HG02588 (cell line): ENCODE measurements around the gene GRIK2.

ENCODE experiments used
- ATAC-seq: cut with Tn5 transposase; IDR thresholded peaks from one replicate; pipeline ENCODE4 v1.9.1; 2021; ENCODE audit warnings: mild to moderate bottlenecking, moderate library complexity; ENCODE audit not compliant: unreplicated experiment

Gene GRIK2

DNA sequence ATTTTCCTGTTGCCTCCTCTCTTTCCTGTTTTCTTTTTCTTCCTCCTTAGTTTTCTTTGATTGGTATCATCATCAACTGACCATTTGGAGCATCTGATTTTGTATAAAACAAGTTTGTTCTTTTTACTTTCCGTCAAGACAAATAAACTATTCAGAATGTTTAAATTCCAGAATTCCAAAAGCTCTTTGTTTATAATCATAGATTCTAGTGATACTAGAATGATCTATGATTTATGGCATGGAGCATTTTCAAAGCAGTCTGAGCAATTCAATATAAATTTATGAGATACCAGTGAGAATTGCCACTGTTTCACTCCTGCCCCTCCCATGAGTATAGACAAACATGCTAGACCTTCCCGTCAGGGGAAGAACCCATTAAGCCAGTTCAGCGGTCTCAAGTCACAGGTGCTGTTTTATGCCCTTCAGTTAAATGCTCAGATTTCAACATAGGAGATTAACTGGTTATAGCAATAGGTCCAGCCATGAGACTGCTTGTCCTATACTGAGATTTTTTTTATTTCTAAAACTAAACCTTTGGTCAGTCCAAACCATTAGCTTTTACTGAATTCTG is 60.7 kb downstream of the GRIK2 start:
- ATAC-seq = no peak

DNA sequence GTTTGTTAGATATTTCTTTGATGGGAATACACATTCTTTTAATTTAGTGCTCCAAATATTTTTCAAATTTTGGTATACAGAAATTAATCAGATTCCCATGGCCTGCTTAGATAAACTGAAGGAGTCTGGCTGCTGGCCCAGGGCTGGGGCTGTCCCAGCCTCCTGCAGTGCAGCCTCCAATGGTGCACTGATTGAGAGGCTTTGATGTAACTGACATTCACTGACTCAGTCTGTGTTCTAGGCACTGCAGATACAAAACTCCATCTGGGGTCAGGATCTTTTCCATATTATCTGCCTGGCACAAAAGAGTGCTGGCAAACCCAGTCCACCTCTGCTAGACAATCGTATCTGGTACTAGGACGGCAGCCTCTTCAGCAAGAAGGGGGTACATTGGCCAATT is 64.8 kb downstream of the GRIK2 start:
- ATAC-seq = no peak

DNA sequence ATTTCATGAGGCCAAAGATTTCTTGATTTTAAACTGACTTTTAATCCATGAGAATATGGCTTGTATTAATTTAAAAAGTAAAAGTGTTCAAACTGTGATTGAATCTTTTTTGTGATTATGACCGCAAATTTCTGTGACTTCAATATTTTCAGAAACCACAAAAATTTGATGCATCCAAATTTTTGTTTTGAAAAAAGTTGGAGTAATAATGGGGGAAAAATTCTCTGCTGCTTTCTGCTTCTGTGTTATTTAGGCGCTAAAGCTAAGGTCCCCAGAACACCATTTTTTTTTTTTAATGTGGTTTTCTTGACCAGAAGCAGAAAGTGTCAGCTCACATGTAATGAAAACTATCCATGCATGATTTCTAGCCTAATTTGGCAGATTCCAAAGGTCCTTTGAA is 65.3 kb downstream of the GRIK2 start:
- no peak for ATAC-seq

DNA sequence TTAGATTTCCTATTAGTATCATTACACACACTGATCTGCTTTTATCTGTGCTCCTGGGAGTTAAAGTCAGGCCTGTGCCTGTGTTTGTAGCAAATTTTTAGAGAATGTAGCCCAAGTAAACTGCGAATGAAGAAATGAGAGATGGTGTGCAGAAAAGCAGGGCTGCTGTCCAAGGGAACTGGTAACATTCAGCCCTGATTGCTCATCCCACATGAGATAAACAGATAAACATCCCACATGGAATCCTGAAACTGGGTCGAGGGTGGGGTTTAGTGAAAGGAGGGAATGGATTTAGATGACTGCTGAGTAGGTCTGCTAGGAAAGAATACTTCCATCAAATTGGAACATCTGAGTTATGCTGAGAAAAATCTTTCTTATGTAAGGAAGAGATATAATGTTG is 69.1 kb downstream of the GRIK2 start:
- no peak for ATAC-seq

DNA sequence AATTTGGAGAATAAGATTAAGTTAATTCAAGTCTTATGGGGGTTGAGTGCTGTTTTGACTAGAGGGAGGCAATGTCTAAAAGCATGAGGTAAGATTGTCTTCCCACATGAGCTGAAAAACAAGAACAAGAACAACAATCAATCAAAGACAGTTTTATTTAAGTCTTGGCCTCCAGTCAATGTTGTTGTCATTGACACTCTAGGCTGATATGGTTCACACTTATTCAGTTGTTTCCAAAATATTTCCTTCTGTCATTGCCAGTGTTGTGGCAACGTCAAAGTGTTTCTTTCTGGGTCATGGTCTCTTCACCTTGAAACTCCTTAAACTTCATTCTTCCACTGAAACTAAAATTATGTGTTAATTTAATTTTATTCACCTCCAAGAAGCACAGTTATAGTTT is 72.4 kb downstream of the GRIK2 start:
- ATAC-seq = no peak

DNA sequence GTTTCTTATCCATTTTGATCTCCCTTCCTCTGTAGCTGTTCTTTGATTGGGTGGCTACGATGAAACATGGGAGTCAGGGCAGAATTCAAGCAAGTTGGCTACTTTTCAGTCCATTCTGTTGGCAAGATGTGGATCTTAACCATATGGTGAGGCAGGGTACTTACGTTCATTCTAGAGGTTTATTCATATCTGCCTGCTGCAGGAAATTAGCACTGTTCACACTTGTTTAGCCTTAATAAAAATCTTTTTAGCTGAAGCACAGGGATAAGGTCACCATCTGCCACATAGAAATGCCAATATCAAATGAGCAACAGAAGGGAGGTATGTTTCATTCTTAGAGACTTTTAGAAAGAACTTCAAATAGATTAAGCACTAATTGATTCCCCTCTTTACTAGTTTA is 83.9 kb downstream of the GRIK2 start:
- ATAC-seq = no peak

DNA sequence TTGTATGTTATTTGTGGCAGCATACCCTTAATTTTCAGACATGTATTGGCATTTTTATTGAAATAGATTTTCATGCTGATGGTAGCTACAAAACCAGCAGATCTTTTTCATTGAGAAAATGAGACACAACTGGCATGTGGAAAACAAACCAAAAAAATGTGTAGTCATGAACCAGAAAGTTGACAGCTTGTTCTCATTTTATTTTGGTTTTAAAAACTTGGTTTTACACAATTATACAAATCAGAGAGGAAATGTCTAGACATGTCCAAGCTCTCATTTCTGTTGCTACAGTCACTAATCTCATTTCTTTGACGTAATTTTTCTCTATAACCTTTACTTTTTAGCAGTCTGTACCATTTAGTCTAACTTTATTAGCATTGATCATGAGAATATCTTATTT is 85.4 kb downstream of the GRIK2 start:
- no peak for ATAC-seq

DNA sequence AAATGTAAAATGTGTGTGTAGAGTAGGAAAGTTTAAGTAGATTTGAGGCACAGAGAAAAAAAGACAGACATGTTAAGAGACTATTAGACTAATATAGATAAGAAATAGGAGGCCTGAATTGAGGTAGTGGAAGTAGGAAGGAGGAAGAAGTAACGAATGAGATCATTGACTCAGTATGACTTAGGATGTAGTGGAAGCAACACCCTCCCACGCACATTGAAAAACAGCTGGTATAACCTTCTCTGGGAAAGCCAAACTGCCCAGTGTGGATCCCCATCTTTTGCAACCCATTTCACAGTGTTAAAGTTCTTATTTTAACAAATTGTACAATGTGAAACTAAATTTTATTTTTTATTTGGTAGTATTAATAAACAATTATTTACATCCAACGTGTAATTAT is 89.1 kb downstream of the GRIK2 start:
- ATAC-seq = no peak

DNA sequence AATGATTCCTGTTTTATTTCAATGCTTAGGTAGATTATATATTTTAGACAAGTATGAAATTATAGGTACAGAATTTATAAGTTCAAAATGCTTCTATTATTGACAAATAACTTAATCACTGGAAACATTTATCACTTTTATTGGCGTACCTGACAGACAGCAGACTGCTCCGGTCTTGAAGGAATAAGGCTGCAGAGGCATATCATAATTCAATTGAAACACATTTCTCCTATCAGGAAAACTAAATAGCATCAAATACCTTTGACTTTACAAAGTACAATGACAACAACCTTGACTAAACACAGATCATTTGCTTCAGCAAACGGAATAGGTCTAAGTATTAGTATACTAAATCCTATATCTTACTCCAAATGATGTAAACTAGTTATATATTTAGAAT is 91.3 kb downstream of the GRIK2 start:
- ATAC-seq = no peak

DNA sequence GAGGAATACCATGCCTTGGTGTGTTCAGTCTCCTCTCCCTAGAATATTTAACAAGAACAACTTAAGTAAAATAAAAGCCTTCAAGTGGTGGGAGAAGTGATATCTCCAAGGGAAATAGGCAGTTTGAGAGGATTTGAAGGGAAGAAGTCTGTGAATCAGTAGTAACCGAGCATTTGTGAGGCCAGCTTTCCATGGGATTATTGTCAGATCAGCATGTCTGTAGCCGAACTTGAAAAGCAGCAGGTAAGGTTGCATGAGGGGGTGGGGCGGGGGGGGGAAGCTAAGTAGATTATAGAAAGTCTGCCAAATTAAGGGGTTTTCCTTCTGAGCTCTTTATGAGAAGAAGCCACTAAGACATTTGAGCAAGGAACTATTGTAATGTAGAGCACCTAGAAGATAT is 92.6 kb downstream of the GRIK2 start:
- ATAC-seq = no peak

DNA sequence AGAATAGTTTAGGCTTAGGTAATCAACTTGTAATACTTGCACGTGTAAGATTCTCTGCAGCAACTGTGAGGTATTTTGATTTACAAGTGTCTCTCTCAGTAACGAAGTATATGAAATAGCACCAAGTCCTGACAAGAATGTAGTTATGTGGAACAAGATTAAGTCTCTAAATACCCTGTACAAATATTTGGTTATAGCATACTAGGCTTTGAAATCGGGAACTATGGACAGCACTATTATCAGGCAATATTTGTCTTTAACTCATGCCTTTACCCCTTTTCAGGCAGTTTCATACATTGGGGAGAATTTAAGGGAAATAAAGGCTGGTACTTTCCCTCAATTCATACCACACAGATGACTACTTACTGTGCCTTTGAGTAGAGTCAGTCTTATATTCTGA is 93.2 kb downstream of the GRIK2 start:
- ATAC-seq = no peak

DNA sequence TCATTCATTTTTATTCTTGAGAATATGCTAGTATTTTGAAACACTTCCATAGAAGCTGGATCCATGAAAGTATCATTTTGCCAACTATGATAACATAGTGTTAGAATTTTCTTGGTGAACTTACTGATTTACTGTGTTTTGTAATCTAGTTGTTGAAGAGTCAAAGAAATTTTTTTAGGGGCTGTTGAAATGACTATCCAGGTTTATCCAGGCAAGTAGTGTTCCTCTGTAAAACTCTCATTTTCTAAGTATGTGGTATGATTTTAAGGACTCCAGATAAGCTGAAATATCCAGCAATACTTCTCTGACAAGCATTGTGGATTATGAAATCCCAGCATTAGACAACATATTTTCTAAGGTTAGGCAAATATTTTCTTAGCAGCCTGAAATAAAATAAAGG is 95.9 kb downstream of the GRIK2 start:
- no peak for ATAC-seq

DNA sequence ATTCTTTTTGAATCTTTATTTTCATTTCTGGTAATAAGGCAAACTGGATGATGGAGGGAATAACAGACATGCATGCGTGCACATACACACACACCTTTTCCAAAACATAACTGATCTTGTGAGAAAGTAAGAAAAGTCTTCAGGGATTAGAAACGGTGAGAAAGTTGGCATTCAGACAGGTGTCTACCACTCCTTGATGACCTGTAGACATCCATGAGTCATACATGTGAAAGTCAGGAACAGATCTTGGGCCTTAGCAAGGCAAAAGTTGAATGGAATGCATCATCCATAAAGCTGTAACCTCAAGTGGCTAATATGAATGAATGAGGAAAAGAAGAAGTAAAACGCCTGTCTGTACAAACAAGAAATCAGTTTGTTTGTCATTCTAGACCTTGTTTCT is 97.3 kb downstream of the GRIK2 start:
- no peak for ATAC-seq

DNA sequence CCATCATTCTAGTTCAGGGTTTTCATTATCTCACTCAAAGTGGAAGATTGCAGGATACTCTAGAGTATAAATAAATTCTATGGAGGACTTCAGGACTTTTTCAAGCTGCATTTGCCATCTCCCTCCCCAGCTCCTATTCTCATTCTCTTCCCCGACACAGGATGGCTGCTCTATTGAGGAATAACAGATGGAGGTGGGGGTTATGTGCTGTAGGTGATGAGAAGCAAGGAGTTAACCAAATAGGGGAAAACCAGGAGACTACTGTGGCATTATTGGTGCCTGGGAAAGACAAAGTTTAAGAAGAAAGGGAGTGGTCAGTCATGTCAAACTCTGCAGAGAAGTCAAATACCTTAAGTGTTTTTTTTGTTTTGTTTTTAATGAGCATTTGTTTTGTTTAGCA is 109.3 kb downstream of the GRIK2 start:
- no peak for ATAC-seq

DNA sequence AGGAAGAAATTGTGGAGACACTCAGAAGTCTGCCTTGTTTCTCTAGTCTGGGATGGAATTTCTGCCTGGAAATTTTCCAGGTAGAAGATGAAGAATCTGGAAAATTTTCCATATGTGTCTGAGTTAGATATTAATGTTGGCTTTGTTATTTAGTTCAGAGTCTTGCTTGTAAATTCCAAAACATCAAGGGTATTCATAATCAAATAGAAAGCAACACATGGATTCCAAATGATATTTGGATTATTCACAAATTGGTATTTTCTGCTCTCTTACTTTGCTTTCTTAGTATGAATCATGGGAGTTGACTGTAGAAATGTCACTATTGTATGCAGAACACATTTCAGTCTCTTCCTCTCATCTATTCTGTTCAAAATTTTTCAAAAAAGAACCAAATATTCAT is 116.0 kb downstream of the GRIK2 start:
- ATAC-seq = no peak

DNA sequence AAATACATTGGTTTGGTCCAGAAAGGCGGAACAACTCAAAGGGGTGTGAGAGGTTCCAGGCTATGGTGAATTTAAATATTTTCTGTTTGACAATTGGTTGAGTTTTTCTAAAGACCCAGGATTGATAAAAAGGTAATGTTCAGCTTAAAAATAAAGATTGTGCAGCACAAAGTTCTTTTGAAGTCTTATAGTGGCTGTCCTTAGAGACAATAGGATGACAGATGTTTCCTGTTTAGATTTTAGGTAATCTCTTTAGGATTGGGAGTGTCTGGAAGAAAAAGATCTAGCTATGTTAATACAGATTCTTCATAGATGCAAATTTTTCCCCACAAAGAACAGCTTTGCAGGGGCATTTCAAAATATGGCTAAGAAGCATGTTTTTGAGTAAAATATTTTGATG is 119.7 kb downstream of the GRIK2 start:
- no peak for ATAC-seq

DNA sequence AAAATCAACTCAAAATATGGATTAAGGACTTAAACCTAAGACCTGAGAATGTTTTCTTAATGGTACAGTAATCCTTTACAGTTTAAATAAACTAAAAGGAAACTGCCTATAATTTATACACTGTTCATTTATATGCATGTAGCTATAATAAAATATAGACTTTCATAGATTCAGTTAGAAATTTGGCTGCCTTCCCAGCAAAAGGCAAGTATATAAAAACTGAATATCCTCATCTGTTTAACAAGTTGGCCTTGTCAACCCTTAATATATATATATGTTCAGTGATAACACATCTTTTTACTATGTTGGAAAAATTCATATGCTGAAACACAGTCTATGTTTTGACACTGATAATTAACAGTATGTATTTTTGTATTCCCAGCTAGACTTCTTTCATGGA is 123.1 kb downstream of the GRIK2 start:
- ATAC-seq = no peak

DNA sequence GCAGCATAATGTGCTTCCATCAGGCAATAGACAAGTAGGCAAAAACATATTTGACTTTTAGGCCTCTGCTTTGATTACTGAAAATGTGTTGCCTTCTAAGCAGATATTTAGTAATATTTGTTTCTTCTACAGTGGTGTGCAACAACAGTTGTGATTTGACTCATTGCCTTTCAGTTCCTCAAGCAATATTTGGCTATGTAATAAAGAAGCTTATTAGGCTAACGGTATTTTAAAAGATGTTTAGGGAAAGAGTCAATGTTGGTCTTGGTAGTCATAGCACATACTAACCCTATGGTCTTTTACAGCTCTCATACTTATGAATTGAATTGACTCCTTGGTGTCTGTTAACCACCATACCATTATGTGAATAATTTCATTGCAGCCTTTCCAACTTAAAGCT is 124.1 kb downstream of the GRIK2 start:
- peak; percentile 68 for ATAC-seq

DNA sequence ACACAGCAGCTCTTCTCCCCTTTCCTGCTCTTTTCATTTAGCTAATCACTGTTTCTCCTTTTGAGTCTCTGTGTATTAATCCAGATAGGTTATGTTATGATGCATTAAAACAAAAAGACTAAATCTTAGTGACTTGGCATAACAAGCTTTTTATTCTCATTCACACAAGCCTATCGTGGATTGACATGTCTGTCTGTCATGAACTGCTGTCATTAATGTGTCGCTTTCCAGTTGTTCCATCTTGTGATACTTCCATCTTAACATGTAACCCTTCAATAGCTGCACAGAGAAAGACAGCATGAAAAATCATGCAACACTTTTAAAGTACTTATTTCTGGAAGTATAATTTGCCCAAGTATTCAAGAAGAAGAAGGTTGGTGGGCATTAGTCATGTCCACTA is 128.7 kb downstream of the GRIK2 start:
- ATAC-seq = no peak

DNA sequence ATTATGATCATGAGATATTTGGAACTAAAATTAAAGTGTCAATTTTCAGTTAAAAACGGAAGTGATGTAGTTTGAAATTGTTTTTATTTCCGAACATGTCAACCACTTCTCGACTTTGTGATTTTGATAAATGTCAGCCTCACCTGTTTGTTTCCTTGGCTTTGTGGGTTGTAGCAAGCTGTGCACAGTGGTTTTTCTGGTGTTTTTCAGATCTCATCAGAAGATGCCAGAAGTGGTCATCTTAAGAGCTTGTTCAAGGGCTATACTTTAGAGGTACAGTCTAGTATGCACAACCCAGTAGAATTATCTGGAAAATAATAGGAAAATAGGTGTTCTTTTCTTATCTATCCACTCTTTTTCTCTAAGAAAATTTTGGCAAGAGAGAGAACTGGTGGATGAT is 134.0 kb downstream of the GRIK2 start:
- ATAC-seq = no peak

DNA sequence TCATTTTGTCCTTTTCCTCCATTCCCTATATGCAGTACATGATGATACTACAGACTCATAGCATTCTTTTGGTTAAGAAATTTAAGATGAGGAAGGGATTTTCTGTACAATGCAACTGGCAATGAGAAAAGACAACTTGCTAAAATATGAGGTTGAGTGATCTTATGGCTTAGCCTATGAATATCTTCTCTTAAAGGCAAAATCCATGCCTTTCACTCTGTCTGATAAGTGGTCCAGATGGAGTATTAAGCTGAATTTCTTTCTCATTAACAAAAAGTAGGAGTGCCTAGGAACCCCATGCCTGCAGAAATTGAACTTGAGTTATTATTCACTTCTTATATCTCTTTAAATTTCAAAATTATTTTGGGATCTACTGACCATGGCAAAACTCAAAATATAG is 135.3 kb downstream of the GRIK2 start:
- no peak for ATAC-seq

DNA sequence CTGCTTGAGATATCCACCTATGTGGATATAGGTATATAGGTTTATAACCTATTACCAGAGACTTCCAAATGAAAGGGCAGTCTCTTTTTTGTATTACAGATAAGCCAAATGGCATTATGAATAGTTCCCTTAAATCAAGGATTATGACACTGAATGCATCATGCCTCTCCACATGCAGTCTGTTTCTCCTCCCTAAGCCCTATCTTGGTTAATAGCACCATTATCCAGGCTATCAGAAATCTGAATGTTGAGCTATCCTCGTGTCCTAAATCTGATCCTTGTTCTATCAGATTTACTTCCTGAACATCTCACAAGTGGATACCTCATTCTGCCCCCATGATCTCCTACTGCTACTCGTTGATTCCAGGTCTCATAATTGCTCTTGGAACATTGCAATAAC is 138.0 kb downstream of the GRIK2 start:
- no peak for ATAC-seq

DNA sequence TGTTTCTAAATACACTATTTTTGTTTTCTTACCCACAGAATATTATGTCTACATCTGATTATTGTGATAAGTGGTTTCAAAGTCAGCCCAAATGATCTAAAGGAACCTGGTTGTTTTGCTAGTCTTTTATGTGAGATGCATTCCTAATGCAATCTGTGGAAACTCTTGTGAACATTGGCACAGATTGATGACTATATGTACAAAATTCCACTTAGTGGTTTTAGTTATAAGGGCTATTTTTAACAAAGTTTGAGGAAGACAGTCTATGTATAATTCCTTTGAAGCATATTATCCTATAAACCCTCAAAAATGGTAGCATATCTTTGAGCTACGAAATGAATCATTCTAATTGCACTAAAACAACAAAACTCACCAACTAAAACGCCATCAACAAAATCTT is 140.9 kb downstream of the GRIK2 start:
- no peak for ATAC-seq

DNA sequence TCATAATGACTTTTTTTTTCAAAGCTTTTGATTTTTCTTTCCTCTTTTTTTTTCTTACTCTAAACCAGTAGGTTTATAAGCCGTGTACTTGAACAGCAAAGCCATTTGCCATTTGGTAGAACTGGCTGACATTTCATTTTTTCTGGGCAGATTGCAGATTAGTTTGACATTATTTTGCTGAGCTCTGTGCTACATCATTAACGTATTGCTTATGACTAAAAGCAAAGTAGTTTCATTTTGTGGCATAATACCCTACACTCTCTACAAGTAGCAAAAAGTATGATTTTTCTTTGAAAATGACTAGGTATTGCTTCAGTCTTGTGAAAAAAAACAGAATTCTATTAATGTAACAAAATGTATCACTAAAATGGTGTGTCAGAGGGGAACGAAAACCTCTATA is 141.3 kb downstream of the GRIK2 start:
- no peak for ATAC-seq
